Mesenteric fat pad (tissue), 1 donor: ENCODE measurements around the gene SPON2. TPM values are rescaled to one million over a fixed set of nuclear protein-coding genes. Genes with fewer than 3 reads are reported as not detected.

Experiments used
- DNase-seq: peaks from one replicate; pipeline ENCODE4 v3.0.0-alpha.2; 2020; ENCODE audit warnings: low spot score
- total RNA-seq: library from RNA; stranded (reverse); fragmentation: NEBNext Ultra II Directional; extraction: Animal tissue kit (Norgen Biotek cat#: 25700); gene quantifications from one replicate; pipeline ENCODE4 v1.2.1, GENCODE V29; 2021
- donor health status: DM: yes; HTN: yes; CAD: no.

The SPON2 gene
- total RNA-seq, 1 donor from 2014 or later, result 27.3 TPM

DNA sequence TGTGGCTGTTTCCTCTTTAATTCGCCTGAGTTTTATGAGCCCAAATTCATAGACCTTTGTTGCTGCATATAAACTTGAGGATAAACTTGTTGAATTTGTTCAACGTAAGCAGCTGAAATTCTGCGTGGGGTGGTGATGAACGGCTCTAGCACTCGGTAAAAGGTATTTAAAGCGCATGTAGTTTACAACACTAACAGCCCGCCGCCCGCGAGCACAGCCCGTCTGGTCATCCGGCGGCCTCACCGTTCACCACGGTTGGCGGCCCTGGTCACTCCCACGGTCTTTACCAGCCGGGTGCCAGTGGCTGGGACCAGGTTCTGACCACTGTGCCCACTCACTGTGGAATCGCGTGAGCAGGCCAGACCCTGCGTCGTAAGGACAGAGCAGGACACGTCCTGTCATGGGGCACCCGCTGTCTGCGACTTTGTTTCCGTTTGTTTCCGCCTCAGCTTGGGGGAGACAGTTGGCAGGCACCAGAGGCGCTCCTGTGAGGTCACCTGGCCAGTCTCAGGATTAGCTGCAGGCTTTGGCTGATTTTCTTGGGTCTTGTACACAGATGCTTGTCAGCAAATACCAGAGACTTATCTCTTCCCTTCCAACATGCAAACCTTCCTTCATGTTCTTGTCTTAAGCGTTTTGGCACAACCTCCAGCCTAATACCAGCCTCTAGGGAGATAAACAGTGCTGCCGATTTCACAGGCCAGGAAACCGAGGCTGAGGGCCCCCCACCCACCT is 36.8 kb upstream of the SPON2 start:
- DNase-seq, result no peak

DNA sequence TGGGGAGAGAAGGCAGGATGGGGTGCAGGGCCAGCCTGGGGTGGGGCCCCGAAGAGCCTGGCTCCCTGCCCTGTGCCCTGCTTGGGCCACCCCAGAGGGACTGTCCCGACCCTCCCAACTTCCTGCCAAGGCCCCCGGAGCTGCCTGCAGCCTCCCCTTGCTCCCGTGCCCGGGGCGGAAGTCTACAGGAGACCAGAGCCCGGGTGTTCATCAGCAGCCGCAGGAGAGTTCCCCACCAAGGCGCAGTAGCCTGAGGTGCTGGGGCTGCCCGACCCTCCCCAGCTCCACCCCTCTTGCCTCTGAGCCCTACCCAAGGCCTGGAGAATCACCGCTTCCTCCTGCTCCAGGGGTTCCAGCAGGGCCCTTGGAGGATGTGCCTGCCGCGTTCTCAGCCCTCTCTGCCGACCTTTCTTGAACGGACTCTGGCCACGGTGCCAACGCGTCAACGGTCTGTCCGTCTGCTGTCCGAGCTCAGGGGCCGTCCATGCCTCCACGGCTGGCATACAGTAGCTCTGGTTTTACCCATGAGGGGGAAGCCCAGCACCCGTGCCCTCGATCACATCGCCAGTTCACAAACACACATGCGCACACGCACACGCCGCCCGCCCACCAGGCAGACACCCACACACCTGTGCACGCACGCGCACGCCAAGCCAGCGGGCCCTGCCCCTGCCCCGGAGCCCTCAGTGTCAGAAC is 36.0 kb upstream of the SPON2 start:
- DNase-seq, result no peak

DNA sequence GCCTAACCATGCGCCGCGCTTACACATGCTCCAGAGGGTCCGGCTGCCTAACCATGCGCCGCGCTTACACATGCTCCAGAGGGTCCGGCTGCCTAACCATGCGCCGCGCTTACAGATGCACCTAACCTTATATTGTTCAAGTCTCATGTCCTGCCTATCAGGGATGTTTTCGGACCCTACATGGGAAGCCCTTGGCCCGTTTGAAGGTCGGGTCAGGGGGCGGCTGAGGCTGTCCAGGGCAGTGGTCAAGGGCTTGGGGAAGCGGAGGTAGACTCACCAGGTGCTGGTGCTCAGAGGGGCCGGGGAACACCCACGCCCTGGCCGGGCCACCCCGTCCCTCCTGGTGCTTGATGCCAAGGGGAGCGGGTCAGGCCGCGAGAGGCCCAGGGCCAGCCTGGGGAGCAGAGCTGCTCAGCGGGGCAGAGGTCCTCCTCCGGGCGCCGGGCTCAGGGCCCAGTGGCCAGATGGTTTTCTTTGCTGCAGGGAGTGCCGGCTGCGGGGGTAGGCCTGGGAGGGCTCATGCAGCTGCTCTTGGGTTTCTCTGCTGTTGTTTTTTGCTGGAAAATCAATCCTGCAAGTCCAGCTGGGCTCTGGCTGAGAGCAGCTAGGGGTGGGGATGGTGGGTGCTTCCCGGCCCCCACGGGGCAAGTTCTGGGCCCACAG is 35.4 kb upstream of the SPON2 start:
- DNase-seq, result peak; percentile 9

DNA sequence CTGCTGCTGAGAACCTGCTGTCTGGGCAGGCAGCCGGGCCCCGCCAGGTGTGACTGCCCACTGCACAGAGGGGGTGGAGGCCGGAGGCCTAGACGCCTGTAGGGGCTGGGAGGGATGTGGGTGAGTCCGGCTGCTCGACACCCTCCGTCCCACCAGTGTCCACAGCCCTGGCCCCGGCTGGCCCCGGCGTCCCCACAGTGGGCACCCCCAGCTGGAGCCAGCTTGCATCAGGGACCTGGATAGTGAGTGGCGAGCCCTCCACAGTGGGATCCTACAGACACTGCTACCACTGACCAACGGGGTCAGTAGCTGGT is 34.7 kb upstream of the SPON2 start:
- DNase-seq, result no peak

DNA sequence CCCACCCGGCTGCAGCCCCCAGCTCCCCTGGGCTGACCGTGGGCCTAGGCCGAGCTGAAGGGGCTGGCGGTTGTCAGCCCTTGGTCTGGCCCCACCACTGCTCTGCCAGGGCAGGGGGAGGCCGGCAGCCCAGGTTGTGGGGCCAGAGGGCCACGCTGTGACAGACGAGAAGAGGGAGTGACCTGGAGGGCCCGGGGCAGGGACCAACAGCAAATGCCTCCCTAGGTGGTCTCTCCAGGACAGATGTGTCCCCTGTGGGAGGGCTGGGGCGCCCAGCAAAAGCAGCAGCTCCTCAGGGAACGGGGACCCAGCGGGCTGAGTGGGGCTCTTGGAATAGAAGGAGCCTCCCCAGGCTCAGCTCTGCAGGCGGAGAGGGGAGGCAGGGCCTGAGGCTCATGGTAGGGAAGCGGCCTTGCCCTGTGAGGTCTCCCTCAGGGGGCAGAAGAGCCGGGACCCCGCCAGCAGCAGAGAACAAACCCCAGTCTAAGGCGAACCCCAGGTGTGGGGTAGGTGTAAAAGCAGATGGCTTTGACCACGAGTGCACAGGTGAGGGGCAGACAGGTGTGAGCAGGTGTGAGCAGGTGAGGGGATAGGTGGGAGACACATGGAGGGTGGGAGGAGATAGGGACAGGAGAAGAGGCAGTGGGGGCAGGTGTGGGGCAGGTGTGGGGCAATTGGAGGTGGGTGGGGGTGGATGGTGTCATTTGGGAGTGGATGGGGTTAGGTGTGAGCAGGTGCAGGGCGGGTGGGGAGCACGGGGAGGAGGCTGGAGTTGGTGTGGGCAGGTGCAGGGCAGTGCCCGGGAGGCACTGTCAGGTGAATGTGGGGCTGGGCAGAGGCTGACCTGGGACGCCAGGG is 34.1 kb upstream of the SPON2 start:
- peak; percentile 86 for DNase-seq

DNA sequence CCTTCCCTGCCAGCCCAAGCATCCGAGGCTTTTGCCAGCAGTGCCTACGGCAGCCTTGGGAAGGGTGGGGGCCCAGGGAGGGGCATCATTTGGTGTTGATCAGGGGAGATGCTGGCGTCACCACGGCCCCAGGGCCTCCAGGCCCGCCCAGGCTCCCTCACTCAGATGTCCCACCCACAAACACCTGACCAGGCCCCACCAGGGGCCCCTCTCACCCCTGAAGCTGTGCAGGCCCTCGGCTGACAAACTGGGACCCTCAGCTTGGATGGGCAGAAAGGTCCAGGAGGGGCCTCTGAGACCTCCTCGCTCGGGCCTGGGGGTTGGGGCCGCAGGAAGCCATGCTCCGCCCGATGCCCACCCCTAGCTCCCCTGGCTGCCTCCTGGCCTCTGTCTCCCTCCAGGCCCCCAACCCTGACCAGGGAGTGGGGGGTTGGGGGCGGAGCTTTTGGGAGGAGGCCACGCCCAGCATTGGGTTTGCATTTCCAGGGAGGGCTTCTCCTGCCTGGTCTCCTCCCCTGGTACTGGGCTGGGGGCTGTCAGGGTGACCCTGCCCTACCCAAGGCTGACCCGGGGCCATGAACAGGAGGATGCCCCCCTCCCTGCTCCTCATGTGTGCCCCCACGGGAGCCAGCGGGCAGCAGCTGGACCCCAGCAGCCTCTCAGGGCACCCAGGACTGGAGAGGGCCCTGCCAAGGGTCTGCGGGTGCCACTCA is 33.4 kb upstream of the SPON2 start:
- DNase-seq, result peak; percentile 88

DNA sequence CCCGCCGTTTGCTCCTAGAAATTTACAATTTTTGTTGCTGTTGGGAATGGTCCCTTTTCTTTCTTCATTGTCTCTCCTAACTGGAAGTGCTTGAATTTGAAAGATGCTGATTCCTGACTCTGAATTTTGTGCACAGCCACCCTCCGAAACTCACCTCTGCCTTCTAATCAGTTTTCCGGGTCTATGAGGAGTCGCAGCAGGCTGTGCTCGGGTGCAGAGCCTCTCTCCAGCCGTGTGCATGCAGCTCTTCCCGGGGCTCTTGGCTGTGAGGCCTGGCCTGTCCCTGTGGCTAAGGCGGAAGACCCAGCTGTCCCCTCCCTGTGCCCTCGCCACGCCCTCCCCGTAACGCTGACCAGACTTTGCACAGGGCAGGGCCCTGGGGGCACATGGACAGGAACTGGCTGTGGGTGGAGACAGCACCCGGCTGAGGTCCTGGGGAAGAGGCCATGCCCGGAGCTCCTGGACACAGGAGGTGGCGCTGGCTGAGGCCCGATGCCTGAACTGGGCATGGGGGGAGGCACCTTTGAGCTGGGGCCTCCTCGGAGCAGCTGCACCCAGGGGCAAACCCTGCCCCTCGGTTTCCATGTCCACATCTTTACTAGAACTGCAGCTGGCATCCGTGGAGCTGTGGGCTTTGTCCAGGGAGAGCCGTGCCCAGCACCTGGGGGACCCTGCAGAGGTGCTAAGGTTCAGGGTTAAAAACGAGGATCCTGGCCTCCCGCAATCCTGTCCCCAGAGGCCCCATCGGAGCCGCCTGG is 32.6 kb upstream of the SPON2 start:
- peak; percentile 89 for DNase-seq

DNA sequence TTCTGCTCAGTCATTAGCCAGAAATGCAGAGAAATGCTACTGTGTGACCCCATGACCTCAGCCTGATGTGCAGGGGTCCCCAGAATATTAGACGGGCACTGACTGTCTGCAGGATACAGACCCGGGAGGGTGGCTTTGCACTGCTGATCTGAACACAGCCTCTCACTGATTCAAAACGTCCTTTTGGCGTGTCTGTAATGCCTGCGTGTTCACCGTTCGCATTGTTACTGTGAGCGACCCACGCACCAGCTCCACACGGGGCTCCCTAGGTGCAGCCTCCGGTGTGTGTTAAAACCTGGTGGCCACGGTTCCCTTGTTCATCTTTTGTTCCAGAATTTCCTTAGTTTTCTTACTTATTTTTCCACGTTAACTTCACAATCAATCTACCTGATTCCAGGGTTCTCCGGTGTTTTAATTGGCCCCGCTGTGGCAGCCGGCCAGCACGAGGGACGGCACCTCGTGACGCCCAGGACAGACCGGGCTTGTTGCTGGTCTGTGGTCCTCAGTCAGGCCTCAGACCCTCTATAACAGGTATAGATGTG is 32.0 kb upstream of the SPON2 start:
- no peak for DNase-seq

DNA sequence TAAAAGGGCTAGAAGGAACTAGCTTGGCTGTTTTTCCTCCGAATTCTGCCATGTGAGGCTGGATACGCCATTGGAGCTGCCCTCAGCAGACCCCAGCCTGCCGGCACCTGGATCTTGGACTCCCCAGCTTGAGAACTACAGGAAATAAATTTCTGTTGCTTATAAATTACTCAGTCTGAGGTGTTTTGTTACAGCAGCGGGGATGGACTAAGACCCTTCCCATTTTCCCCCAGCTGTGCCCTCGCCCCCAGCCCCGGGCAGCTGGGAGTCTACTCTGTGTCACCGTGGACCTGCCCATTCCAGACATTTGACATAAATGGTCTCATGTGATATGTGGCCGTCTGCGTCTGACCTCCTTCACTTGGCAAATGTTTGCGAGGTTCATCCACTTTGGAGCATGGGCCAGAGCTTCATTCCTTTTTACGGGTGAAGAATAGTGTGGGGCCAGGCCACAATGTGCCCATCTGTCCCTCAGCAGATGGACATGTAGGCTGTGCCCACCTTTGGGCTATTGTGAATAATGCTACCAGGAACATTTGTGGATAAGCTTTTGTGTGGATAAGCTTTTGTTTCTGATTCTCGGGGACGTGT is 30.7 kb upstream of the SPON2 start:
- no peak for DNase-seq

DNA sequence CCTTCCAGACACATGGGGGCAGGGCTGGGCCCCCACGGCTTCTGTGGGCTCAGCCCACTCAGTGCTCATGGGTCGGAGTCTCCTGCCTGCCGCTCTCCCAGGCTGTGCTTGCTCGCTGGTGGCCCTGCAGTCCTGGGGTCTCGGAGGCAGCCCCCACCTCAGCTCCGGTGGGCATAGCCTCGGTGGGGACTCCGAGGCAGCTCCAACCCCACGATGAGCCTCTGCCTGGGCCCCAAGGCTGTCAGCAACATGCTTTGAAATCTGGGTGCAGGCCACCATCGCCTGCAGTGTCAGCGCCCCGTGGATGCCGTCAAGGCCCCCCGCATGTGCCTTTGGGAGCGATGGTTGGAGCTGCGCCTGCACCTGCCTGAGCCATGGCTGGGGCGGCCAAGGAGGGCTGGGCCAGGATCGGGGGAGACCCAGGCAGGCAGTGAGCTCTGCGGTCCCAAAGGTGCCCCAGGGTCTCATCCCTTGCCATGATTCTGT is 30.2 kb upstream of the SPON2 start:
- DNase-seq, result no peak

DNA sequence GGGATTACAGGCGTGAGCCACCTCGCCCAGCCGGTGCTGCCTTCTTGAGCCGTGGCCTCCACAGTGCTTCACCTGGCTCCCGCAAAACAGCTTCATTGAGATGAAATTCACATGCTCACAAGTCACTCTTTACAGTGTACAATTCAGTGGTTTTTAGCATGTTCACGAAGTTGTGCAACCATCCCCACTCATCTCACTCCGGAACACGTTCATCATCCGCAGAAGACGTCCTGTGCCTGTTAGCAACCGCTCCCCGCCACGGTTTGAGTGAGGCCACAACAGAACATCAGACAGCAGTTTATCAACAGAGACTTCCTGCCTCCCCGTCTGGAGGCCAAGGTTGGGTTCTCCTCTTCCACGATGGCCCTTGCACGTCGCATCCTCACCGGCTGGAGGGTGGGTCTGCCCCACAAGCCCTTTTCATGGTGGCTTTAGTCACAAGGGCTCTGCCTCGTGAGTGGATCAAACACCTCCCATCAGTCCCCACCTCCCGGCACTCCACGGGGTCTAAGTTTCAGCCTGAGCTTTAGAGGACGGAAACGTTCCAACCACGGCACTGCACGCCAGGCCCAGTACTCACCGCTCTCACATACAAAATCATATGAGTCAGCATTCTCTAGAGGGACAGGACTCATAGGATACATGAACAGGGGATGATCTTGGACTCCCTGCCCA is 29.6 kb upstream of the SPON2 start:
- no peak for DNase-seq

DNA sequence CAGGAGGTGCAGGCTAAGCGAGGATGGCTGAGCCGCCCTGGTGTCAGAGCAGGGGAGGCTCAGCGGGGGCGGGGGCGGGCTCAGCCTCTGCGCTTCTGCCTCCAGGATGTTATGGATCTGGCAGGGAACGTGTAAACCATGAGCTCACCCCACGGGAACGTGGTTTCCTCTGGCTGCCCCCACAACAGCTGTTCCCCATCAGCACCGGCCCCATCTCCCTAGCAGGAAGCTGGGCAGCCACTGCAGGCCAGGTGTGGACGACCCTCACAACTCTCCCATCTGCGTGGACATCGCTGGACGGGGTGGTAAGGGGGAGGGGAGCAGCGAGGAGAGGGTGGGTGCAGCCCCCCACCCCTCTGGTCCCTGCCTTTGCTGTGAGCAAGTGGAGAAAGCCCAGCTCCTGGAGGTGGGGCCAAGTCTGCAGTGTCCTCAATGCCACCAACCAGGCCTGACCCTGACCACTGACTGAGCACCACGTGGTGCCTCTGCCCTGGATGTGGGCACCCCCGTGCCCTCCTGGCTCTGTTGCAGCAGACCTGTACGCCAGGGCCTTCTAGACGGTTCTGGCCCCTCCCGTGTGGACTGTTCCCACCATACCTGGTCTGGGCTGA is 28.1 kb upstream of the SPON2 start:
- DNase-seq, result no peak

DNA sequence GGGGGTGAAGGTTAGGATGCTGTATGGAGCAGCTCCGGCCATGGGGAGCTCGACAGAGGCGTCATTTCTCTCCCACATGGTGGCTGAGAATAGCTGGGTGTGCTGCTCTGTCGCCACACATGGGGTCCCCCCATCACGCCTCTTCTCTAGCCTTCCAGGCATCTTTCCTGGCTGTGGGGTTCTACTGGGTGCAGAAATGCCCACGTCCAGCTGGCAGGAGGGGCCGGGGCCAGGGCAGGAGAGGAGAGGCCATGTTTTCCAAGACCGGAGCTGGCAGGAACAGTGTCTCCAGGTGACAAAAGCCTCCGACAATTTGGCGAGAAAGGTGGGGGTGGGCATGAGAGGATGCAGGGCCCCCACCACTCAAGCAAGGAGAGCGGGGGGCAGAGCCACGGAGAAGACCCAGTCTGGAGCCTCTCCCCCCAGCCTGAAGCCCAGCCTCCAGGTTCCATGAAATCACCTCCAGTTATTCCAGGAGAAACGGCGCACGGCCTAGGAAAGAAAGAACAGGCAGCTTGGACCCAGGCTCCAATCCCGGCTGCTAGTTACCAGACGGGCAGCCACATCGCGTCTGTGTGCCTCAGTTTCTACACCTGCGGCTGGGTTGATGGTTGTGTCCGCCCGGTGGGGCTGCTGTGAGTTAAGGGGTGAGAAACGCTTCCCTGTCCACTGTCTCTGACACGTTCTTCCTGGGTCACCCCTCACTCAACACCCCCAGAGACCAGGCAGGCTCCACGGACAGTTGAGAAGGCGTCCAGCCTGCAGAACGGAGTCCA is 27.4 kb upstream of the SPON2 start:
- DNase-seq, result no peak

DNA sequence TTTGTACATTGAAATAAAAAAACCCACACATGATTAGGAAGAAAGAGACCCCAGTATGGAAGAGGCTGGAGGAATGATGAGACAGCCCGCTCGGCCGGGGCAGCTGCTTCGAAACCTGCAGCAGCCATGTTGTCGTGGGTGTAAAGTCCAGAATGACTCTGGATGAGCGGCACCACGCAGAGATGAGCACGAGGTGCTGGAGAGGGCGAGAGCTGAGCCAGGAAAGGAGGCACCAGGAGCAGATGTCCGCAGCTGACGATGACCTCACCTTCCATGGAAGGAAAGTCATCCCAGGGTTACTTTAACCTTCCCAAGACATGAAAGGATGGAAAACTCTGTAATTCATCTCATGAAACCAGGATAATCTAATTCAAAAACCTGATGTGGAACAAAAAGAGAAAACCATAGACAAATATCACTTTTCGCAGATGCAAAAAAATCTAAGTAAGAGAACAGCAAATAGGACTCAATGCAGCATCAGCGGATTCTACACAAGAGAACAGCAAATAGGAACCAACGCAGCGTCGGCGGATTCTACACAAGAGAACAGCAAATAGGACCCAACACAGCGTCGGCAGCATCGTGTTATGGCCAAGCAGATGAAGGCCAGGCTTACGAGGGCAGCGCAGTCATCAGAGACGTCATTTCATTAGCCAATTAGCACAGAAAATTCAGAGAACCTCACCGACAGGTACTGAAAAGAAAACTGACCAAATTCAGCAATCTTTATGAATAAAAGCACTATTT is 25.9 kb upstream of the SPON2 start:
- DNase-seq, result no peak

DNA sequence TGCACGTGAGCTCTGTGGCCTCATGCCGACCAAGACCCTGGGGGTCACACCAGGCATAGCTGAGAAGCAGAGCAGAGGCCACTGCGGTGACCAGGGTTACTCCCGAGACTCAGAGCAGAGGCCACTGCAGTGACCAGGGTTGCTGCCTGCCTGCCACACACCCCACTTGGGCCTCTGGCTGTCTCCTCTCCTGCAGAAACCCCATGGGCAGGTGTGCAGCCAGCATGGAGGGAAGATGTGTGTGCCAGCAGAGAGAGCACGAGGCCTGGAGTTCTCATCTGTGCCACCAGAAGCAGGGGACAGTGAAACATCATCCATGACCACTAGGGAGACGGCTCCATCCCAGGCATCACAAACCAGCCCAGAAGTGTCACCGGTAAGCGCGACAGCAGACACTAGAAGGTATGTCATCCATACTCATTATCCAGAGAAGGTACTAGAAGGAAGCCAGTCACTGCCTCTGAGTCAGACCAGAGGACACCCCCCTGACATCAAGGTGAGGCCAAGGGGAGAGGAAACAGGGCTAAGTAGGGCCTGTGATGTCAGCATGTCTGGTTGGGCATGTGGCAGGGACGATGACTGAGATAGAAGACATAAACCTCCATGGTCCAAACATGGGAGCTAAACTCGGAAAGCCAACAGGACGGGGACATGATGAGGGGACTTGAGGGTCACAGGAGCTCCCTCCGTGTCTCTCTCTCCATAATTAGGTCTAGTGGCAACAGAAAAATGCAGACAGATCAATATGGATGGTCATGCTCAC is 24.2 kb upstream of the SPON2 start:
- DNase-seq, result no peak

DNA sequence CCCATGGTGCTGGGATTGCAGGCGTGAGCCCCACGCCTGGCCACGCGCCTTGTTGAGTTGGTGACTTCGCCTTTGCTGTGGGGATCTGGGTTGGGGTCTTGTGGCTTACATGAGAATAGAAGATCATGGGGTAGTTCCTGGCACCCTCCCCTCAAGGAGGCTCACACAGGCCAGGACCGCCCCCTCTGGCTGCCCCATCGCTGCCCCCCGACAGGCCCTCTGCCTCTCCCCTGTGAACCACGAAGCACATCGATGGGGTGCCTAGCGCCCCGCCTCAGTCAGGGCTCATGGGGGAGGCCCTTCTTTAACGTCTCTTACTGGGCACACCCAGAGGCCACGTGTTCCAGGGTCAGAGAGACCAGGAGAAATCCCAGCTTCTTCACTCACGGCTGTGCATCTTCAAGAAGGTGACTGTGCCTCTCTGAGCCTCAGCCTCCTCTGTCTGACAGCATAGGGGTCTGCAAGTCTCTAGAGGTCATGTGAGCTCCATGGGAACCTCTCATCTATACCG is 23.6 kb upstream of the SPON2 start:
- DNase-seq, result no peak
